OCI-LY1 (cell line): ENCODE data around the gene PHF2.

ENCODE experiments used
- H2AFZ ChIP-seq: fragments of 200-600 bp; sonication (generic), shearing (Covaris generic); 2 replicates; pipeline ENCODE4 v1.6.0; 2014; ENCODE audit warnings: antibody characterized with exemption, mild to moderate bottlenecking, low read length
- H3F3A ChIP-seq: fragments of 200-600 bp; sonication (generic), shearing (Covaris generic); 2 replicates; pipeline ENCODE4 v1.6.0; 2014; ENCODE audit warnings: mild to moderate bottlenecking, antibody characterized with exemption, low read length, moderate library complexity; ENCODE audit not compliant: insufficient read depth
- H3K27ac ChIP-seq: fragments of 200-600 bp; sonication (generic); 2 replicates; pipeline ENCODE4 v1.5.1; 2014; ENCODE audit warnings: low read length, mixed run types, mild to moderate bottlenecking, low read depth; ENCODE audit not compliant: poor library complexity, severe bottlenecking
- H3K27me3 ChIP-seq: fragments of 200-600 bp; sonication (generic); 2 replicates; pipeline ENCODE4 v1.6.0; 2014; ENCODE audit warnings: antibody characterized with exemption, mild to moderate bottlenecking, low read length, moderate library complexity; ENCODE audit not compliant: insufficient read depth
- H3K36me3 ChIP-seq: fragments of 200-600 bp; sonication (generic); 2 replicates; pipeline ENCODE4 v1.6.1; 2014; ENCODE audit warnings: mild to moderate bottlenecking, antibody characterized with exemption, low read length, moderate library complexity, mixed read lengths; ENCODE audit not compliant: insufficient read depth
- H3K4me1 ChIP-seq: fragments of 200-600 bp; sonication (generic); 2 replicates; pipeline ENCODE4 v1.5.1; 2014; ENCODE audit warnings: mild to moderate bottlenecking, low read length, moderate library complexity; ENCODE audit not compliant: insufficient read depth, severe bottlenecking
- H3K4me2 ChIP-seq: fragments of 200-600 bp; sonication (generic), shearing (Covaris generic); 2 replicates; pipeline ENCODE4 v1.6.1; 2014; ENCODE audit warnings: low read length
- H3K4me3 ChIP-seq: fragments of 200-600 bp; sonication (generic); 2 replicates; pipeline ENCODE4 v1.5.1; 2014; ENCODE audit warnings: low read length, low read depth, mild to moderate bottlenecking, mixed read lengths; ENCODE audit not compliant: poor library complexity, severe bottlenecking
- H3K79me2 ChIP-seq: fragments of 200-600 bp; shearing (Covaris generic); 2 replicates; pipeline ENCODE4 v1.6.1; 2016; ENCODE audit warnings: mixed run types, low read length, mixed read lengths; ENCODE audit not compliant: insufficient read depth
- H3K9ac ChIP-seq: fragments of 200-600 bp; sonication (generic), shearing (Covaris generic); 2 replicates; pipeline ENCODE4 v1.6.1; 2014; ENCODE audit warnings: mild to moderate bottlenecking, low read length, mixed read lengths
- H3K9me2 ChIP-seq: fragments of 200-600 bp; sonication (generic), shearing (Covaris generic); 2 replicates; pipeline ENCODE4 v1.6.1; 2014; ENCODE audit warnings: low read depth, mild to moderate bottlenecking, low read length, mixed read lengths
- H3K9me3 ChIP-seq: fragments of 200-600 bp; shearing (Covaris generic); 2 replicates; pipeline ENCODE4 v1.6.1; 2014; ENCODE audit warnings: low read length, mixed read lengths
- H4K20me1 ChIP-seq: fragments of 200-600 bp; sonication (generic), shearing (Covaris generic); 2 replicates; pipeline ENCODE4 v1.6.0; 2016; ENCODE audit warnings: mild to moderate bottlenecking, low read length; ENCODE audit not compliant: insufficient read depth
- CTCF ChIP-seq: fragments of 200-600 bp; sonication (generic), shearing (Covaris generic); IDR thresholded peaks from 2 replicates; pipeline ENCODE4 v1.5.1; 2017; ENCODE audit warnings: mild to moderate bottlenecking, antibody characterized with exemption, low read length, moderate library complexity, mixed read lengths
- EZH2 ChIP-seq: fragments of 200-600 bp; sonication (generic), shearing (Covaris generic); IDR thresholded peaks from 2 replicates; pipeline ENCODE4 v1.8.0; 2017; ENCODE audit warnings: borderline replicate concordance, mixed run types, mild to moderate bottlenecking, antibody characterized with exemption, low read length, moderate library complexity, mixed read lengths

PHF2 gene

DNA sequence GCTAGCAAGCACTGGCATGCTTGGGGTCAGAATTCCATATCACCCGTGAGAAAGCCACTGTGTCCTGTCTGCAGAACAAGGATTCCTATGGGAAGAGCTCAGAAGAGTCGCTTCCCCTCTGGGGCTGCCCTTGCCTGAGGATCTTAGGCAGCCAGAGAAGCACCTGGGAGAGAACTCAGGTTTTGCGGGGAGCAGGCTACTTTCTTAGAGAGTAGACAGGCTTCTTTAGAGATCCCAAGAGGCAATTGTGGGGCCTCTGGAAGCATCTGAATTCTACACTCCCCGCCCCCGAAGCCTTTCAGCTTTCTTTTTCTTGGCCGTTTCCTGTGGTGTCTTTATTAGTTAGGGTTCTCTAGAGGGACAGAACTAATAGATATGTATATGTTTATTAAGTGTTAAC is 40.9 kb downstream of the PHF2 start:
- Histone ChIP-seq H3K9me2 (no peaks in the 10 kb centered on the region), H3K27me3 (no peaks in the 10 kb centered on the region), H4K20me1 (no peaks in the 10 kb centered on the region), H2AFZ (no peak overlapping the region), H3K4me3 (no peak overlapping the region), H3K4me1 (peaks cover 7% of the 10 kb centered on the region), H3K36me3 (no peaks in the 10 kb centered on the region), H3K79me2 (no peaks in the 10 kb centered on the region), H3F3A (no peaks in the 10 kb centered on the region), H3K9me3 (no peaks in the 10 kb centered on the region), H3K9ac (no peak overlapping the region), H3K4me2 (no peak overlapping the region), H3K27ac (no peak overlapping the region)
- TF ChIP-seq EZH2 (no peak), CTCF (no peak)

DNA sequence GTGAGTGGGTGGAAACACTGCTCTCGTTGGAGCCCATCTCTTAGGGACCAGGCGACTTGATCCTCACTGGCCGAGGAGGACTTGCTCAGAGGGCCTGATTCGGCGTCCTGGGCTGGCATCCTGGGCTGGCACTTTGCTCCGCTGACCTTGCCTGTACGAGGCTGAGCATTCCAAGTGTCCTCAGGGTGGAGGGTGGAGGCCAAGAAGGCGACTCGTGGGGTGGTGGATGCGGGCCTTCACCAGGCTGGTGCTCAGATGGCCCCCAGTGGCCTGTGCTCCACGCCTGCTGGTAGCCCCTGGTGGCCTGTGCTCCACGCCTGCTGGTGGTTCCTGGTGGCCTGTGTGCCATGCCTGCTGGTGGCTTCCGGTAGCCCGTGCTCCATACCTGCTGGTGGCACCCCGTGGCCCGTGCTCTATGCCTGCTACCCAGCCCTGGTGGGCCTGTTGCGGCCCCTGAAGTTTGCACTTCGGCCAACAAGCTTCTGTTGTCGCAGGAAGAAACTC is 42.9 kb downstream of the PHF2 start:
- Histone ChIP-seq H3K36me3 (no peaks in the 10 kb centered on the region), H2AFZ (no peak overlapping the region), H4K20me1 (no peaks in the 10 kb centered on the region), H3K9ac (no peak overlapping the region), H3F3A (no peaks in the 10 kb centered on the region), H3K4me1 (no peaks in the 10 kb centered on the region), H3K9me3 (no peaks in the 10 kb centered on the region), H3K4me3 (no peak overlapping the region), H3K27ac (no peak overlapping the region), H3K27me3 (no peaks in the 10 kb centered on the region), H3K9me2 (no peaks in the 10 kb centered on the region), H3K4me2 (no peak overlapping the region), H3K79me2 (no peaks in the 10 kb centered on the region)
- TF ChIP-seq CTCF = no peak

DNA sequence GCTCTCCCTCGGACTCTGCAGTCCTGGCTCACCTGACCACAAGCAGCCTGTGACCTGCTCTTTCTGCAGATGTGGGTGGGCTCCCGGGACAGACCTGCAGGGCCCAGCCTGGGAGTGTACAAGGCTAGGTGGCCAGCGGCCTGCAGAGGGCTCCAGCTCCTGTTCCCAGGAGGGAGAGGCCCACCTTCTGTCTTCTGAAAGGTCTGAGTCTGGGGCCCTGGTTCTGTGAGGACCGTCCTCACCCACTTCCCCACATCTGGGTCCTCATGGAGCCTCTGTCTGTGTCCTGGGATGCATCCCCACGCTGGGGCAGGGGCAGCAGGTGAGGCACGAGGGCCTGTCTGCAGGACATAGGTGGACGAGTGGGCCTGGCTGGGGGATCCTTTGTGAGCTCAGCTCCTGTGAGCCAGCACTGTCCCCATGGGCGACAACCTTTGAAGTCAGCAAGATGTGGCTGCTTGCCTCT is 43.7 kb downstream of the PHF2 start:
- Histone ChIP-seq H3K9ac (no peak overlapping the region), H3K4me2 (no peak overlapping the region), H3K4me3 (no peak overlapping the region), H3K27me3 (no peaks in the 10 kb centered on the region), H2AFZ (no peak overlapping the region), H3K4me1 (no peaks in the 10 kb centered on the region), H4K20me1 (no peaks in the 10 kb centered on the region), H3K9me2 (no peaks in the 10 kb centered on the region), H3K79me2 (no peaks in the 10 kb centered on the region), H3K27ac (no peak overlapping the region), H3F3A (no peaks in the 10 kb centered on the region), H3K9me3 (no peaks in the 10 kb centered on the region), H3K36me3 (no peaks in the 10 kb centered on the region)
- TF ChIP-seq CTCF (no peak), EZH2 (no peak)
